Stimulated activated CD4-positive, alpha-beta T cell treated with anti-CD3 and anti-CD28 coated beads, Interleukin-12 subunit alpha, Interleukin-12 subunit beta, amount 100 ng/mL, for 4 hours (primary cell): ENCODE measurements around the gene RSAD1.
"Not testable (repeated sequence)": the region's sequence is repeated elsewhere in the genome, so short reads cannot be mapped to it uniquely, and the experiment has no call there.

Source experiments
- DNase-seq: peaks from one replicate; pipeline ENCODE4 v3.0.0-alpha.2; 2020

RSAD1 gene

GRCh38 chr17:50458701-50459676, 19.7 kb upstream of the RSAD1 start:
- no peak for DNase-seq

- DNase-seq = no peak
Measured at GRCh38 chr17:50459756-50460155, 18.9 kb upstream of the RSAD1 start.

- DNase-seq = no peak
Measured at GRCh38 chr17:50460831-50461526, 17.7 kb upstream of the RSAD1 start.

GRCh38 chr17:50461550-50462132, 17.0 kb upstream of the RSAD1 start:
- no peak for DNase-seq

GRCh38 chr17:50462446-50462845, 16.2 kb upstream of the RSAD1 start:
- DNase-seq = no peak

GRCh38 chr17:50464121-50464520, 14.5 kb upstream of the RSAD1 start:
- no peak for DNase-seq

- DNase-seq = no peak
Measured at GRCh38 chr17:50464736-50465135, 13.9 kb upstream of the RSAD1 start.

- DNase-seq = no peak
Measured at GRCh38 chr17:50465171-50465570, 13.5 kb upstream of the RSAD1 start.

- no peak for DNase-seq
Measured at GRCh38 chr17:50465635-50466034, 13.0 kb upstream of the RSAD1 start.

- DNase-seq = no peak
Measured at GRCh38 chr17:50466371-50467113, 12.1 kb upstream of the RSAD1 start.

GRCh38 chr17:50467114-50467854, 11.4 kb upstream of the RSAD1 start:
- no peak for DNase-seq

- DNase-seq = no peak
Measured at GRCh38 chr17:50467855-50468303, 10.8 kb upstream of the RSAD1 start.

GRCh38 chr17:50468304-50469207, 10.1 kb upstream of the RSAD1 start, which contains the start of gene CHAD:
TSS of gene CHAD (minus strand) at chr17:50468880. CDS start at chr17:50468813, 67 bp downstream.
- no peak for DNase-seq

- DNase-seq = no peak
Measured at GRCh38 chr17:50469208-50469605, 9.5 kb upstream of the RSAD1 start.

- no peak for DNase-seq
Measured at GRCh38 chr17:50469671-50470305, 8.9 kb upstream of the RSAD1 start.

GRCh38 chr17:50470426-50470825, 8.2 kb upstream of the RSAD1 start:
- no peak for DNase-seq

- DNase-seq = no peak
Measured at GRCh38 chr17:50471009-50471905, 7.4 kb upstream of the RSAD1 start.

- no peak for DNase-seq
Measured at GRCh38 chr17:50472286-50472685, 6.4 kb upstream of the RSAD1 start.

- DNase-seq = not testable (repeated sequence)
Measured at GRCh38 chr17:50472761-50473161, 5.9 kb upstream of the RSAD1 start.
